ENCODE results near the gene PTK6. TPM values are rescaled to one million over a fixed set of nuclear protein-coding genes. Genes with fewer than 3 reads are reported as not detected.

The PTK6 gene
- total and polyA plus RNA-seq, 9 donors, result 0.07 to 0.46 (median 0.12) TPM; not detected in 2

DNA sequence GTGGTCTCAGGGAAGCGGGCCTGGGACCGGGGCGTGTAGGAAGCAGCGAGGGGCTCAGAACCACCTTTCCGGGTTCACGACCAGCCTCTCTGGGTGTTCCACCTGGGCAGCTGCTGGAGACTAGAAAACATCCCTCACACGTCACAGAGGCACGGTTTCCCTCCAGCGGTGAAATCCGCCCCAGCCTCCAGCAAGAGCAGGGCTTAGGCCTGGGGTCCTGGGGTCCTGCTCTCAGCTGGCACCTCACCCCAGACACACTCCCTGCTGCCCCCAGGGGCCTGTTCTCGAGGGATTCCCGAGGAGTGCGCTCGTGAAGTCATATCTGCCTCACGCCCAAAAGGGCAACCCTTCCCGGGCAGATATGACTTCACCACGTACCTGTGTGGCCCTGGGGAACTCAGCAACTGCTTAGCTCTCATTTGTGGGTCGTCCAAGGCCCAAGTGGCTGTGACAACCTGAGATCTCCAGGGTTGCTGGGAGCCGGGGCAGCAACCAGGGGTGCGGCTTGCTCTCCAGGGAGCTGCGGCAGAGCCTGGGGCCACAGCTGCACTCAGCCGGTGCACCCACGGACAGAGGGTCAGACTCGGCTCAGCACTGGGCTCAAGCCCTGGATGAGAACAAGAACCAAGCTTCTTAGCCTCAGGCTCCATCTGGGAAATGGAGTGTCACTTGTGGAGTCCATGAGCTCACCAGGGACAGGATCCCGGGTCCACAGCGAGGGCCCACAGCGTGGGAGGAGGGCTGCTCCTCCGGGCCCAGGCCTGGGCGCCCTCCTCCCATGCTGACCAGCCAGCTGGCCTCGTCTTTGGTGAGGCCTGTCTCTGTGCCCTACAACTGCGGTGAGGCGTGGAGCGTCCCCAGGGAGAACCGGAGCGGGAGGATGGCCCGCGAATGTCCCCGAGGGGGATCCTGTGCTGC, 17.4 kb upstream of the PTK6 start:
- H3K27me3 ChIP-seq, result no peaks in the 10 kb centered on the region
- intact Hi-C loops (cut with DNase I), result loop anchor here in 1 of 4 donors (10.0 kb wide), 1 partner anchor 330 kb away; no protein-coding TSS in a partner anchor
- WGBS, 3 donors, result 72 to 77% (median 76%) methylated on average over 38 of the region's 38 CpGs
- H3K9me3 ChIP-seq, result no peaks in the 10 kb centered on the region
- no peak overlapping the region for H3K27ac ChIP-seq
- no peak for DNase-seq
- peak overlapping the region; percentile 39 for H3K4me3 ChIP-seq
- no peak for TF ChIP-seq POLR2A (IDR thresholded peaks at IDR 0.05)
- TF ChIP-seq EP300 (IDR thresholded peaks at IDR 0.05), result no peak
- TF ChIP-seq, protein P1, sequence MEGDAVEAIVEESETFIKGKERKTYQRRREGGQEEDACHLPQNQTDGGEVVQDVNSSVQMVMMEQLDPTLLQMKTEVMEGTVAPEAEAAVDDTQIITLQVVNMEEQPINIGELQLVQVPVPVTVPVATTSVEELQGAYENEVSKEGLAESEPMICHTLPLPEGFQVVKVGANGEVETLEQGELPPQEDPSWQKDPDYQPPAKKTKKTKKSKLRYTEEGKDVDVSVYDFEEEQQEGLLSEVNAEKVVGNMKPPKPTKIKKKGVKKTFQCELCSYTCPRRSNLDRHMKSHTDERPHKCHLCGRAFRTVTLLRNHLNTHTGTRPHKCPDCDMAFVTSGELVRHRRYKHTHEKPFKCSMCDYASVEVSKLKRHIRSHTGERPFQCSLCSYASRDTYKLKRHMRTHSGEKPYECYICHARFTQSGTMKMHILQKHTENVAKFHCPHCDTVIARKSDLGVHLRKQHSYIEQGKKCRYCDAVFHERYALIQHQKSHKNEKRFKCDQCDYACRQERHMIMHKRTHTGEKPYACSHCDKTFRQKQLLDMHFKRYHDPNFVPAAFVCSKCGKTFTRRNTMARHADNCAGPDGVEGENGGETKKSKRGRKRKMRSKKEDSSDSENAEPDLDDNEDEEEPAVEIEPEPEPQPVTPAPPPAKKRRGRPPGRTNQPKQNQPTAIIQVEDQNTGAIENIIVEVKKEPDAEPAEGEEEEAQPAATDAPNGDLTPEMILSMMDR (IDR thresholded peaks at IDR 0.05), result no peak
- H3K36me3 ChIP-seq, result no peaks in the 10 kb centered on the region
- peaks cover 1% of the 10 kb centered on the region for H3K4me1 ChIP-seq (ENCODE audit: insufficient read depth)

DNA sequence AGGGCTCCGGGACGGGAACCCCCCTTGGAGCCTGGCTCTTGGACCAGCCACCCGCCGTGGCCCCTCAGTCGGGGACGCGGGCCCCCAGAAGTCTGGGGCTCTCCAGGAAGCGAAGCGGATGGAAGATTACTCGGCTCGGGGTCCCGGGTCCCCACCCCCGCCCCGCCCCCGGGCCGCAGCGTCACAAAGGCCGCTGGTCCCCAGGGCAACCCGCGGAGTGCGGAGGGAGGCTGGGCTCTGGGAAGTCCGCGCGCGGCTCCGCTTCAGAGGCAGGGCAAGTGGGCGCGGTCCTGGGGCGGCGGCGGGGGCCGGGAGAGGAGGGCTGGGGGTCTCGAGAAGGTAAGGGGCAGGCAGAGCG, 16.7 kb upstream of the PTK6 start, which contains the start of gene FNDC11:
Gene FNDC11 (plus strand): TSS at position 227 of the 358 bp plus-strand sequence. CDS start 1,505 bp downstream, outside the sequence.
- no peak for DNase-seq
- Histone ChIP-seq H3K36me3 (no peaks in the 10 kb centered on the region), H3K4me1 (ENCODE audit: insufficient read depth) (peaks cover 1% of the 10 kb centered on the region), H3K27me3 (no peaks in the 10 kb centered on the region), H3K9me3 (no peaks in the 10 kb centered on the region), H3K27ac (no peak within 1 kb of the TSS), H3K4me3 (peak within 1 kb of the TSS; percentile 39)
- no peak for TF ChIP-seq EP300 (IDR thresholded peaks at IDR 0.05)
- no peak for TF ChIP-seq POLR2A (IDR thresholded peaks at IDR 0.05)
- TF ChIP-seq, protein P1 (IDR thresholded peaks at IDR 0.05), result no peak
- WGBS, 3 donors, result 1 to 4% (median 2%) methylated on average over 21 to 34 of the region's 34 CpGs
- intact Hi-C loops (cut with DNase I), result loop anchor here in 1 of 4 donors (10.0 kb wide), 1 partner anchor 331 kb away; no protein-coding TSS in a partner anchor

DNA sequence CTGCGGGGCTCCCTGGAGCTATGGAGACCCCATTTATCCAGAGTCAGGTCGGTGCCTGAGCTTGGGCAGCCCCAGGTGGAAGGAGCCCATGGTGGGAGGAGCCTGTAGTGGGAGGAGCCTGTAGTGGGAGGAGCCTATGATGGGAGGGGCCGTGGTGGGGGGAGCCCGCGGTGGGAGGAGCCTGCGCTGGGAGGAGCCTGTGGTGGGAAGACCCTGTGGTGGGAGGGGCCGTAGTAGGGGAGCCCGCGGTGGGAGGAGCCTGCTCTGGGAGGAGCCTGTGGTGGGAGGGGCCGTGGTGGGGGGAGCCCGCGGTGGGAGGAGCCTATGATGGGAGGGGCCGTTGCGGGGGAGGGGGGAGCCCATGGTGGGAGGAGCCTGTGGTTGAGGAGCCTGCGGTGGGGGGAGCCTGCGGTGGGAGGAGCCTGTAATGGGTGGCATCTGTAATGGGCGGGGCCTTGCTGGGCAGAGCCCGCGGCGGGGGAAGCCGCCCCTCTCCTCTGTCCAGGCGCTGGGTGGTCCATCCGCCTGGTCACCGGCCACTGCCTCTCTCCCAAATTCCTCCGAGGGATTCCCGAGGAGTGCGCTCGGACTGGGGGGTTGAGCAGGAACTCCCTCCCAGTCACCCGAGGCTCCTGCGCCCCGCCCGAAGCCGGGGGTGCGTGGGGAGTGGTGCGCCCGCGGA, 16.2 kb upstream of the PTK6 start:
- 1 to 2% (median 1%) methylated on average over 33 to 37 of the region's 37 CpGs for WGBS, 3 donors
- H3K36me3 ChIP-seq, result no peaks in the 10 kb centered on the region
- peak; percentile 55 to 85 (median 75) for DNase-seq
- intact Hi-C loops (cut with DNase I), result loop anchor here in 1 of 4 donors (10.0 kb wide), 1 partner anchor 331 kb away; no protein-coding TSS in a partner anchor
- TF ChIP-seq EP300 (IDR thresholded peaks at IDR 0.05) (no peak), POLR2A (IDR thresholded peaks at IDR 0.05) (no peak)
- TF ChIP-seq, protein P1 (IDR thresholded peaks at IDR 0.05), result no peak
- no peak overlapping the region for H3K27ac ChIP-seq
- H3K4me3 ChIP-seq, result peak overlapping the region; percentile 39
- no peaks in the 10 kb centered on the region for H3K9me3 ChIP-seq
- H3K27me3 ChIP-seq, result no peaks in the 10 kb centered on the region
- H3K4me1 ChIP-seq (ENCODE audit: insufficient read depth), result peaks cover 1% of the 10 kb centered on the region

DNA sequence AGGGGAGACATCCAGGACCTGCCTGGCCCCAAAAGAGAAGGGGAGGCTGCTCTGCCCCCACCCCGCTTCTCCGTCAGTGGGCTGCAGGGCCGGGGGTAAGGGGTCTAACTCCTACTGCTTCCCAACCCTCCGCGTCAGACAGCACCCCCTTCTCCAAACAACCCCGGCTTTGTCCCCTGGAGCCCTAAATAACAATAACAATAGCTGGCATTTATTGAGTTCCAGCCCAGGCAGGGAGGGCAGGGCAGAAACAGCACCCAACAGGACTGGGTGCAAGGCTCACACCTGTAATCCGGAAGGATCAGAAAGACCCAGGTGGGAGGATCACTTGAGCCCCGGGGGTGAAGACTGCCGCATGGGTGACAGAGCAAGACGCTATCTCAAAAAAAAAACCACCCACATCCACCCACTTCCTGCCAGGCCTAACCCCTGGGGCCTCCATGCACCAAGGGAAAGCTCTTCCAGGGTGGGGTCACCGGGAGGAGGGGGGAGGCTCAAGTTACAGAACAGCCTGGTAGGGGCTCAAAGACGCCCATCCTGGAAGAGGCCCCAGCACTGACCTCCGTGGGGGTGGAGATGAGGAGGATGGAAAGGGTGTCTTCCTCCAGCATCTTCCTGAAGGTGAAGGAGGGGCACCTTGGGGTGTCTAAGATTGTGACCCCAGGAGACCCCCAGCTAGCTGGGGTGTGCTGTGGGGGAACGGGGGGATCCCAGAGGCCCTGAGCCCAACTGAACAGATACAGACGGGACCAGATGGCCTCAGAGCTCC, 15.5 kb upstream of the PTK6 start:
- Histone ChIP-seq H3K36me3 (no peaks in the 10 kb centered on the region), H3K4me1 (ENCODE audit: insufficient read depth) (peaks cover 1% of the 10 kb centered on the region), H3K4me3 (no peak overlapping the region), H3K27me3 (no peaks in the 10 kb centered on the region), H3K9me3 (no peaks in the 10 kb centered on the region), H3K27ac (no peak overlapping the region)
- TF ChIP-seq, protein P1 (IDR thresholded peaks at IDR 0.05), result no peak
- TF ChIP-seq EP300 (IDR thresholded peaks at IDR 0.05) (no peak), POLR2A (IDR thresholded peaks at IDR 0.05) (no peak)
- intact Hi-C loops (cut with DNase I), result loop anchor here in 1 of 4 donors (10.0 kb wide), 1 partner anchor 332 kb away; no protein-coding TSS in a partner anchor
- WGBS, 3 donors, result 45 to 54% (median 49%) methylated on average over 15 of the region's 15 CpGs
- DNase-seq, result no peak
